GM19351 (cell line): Measurements from ENCODE around the gene HOXD9.

Experiments used
- ATAC-seq: cut with Tn5 transposase; IDR thresholded peaks from one replicate; pipeline ENCODE4 v1.9.1; 2021; ENCODE audit warnings: mild to moderate bottlenecking, moderate library complexity; ENCODE audit not compliant: unreplicated experiment

Gene HOXD9

GRCh38 chr2:176137252-176137580, 14.7 kb downstream of the HOXD9 start:
- no peak for ATAC-seq

- no peak for ATAC-seq
These were observed 15.4 kb downstream of the HOXD9 start for GRCh38 chr2:176137906-176138305.

GRCh38 chr2:176138526-176138922, 16.0 kb downstream of the HOXD9 start:
- ATAC-seq = no peak

GRCh38 chr2:176138923-176139660, 16.6 kb downstream of the HOXD9 start:
- no peak for ATAC-seq

GRCh38 chr2:176139661-176140512, 17.4 kb downstream of the HOXD9 start:
- ATAC-seq = peak; percentile 4

- ATAC-seq = peak; percentile 93
These were observed 18.2 kb downstream of the HOXD9 start for GRCh38 chr2:176140513-176141317.

GRCh38 chr2:176142281-176142680, 19.8 kb downstream of the HOXD9 start:
- no peak for ATAC-seq

- ATAC-seq = no peak
These were observed 22.8 kb downstream of the HOXD9 start for GRCh38 chr2:176145085-176145969.

- ATAC-seq = no peak
These were observed 23.6 kb downstream of the HOXD9 start for GRCh38 chr2:176146101-176146500.

GRCh38 chr2:176146645-176147044, 24.1 kb downstream of the HOXD9 start:
- no peak for ATAC-seq

- no peak for ATAC-seq
These were observed 24.8 kb downstream of the HOXD9 start for GRCh38 chr2:176147210-176147799.

- no peak for ATAC-seq
These were observed 25.4 kb downstream of the HOXD9 start for GRCh38 chr2:176147800-176148496.

- ATAC-seq = no peak
These were observed 26.4 kb downstream of the HOXD9 start for GRCh38 chr2:176148751-176149421.

- no peak for ATAC-seq
These were observed 27.0 kb downstream of the HOXD9 start for GRCh38 chr2:176149481-176149938.

- no peak for ATAC-seq
These were observed 27.5 kb downstream of the HOXD9 start for GRCh38 chr2:176149939-176150583.

GRCh38 chr2:176150584-176151441, 28.3 kb downstream of the HOXD9 start:
- no peak for ATAC-seq
